Neuronal stem cell (in vitro differentiated cells): ENCODE data around the gene MORC1.
"Not testable (repeated sequence)": the region's sequence is repeated elsewhere in the genome, so short reads cannot be mapped to it uniquely, and the experiment has no call there.

Source experiments
- DNase-seq: peaks from one replicate; pipeline ENCODE4 v3.0.0-alpha.2; 2013; ENCODE audit warnings: low spot score
- H2AFZ ChIP-seq: one replicate; pipeline ENCODE4 v1.6.1; 2013; ENCODE audit warnings: mild to moderate bottlenecking, low read length, inconsistent platforms
- H2AK5ac ChIP-seq: 2 replicates; pipeline ENCODE4 v1.6.1; 2013; ENCODE audit warnings: low read depth, mild to moderate bottlenecking, inconsistent platforms, low read length, moderate library complexity, mixed read lengths
- H2BK120ac ChIP-seq: 2 replicates; pipeline ENCODE4 v1.6.1; 2013; ENCODE audit warnings: low read depth, mild to moderate bottlenecking, inconsistent platforms, low read length, moderate library complexity, mixed read lengths
- H2BK12ac ChIP-seq: one replicate; pipeline ENCODE4 v1.6.1; 2013; ENCODE audit warnings: low read length, inconsistent platforms
- H2BK15ac ChIP-seq: 2 replicates; pipeline ENCODE4 v1.6.1; 2013; ENCODE audit warnings: mild to moderate bottlenecking, low read length, inconsistent platforms, mixed read lengths
- H2BK5ac ChIP-seq: one replicate; pipeline ENCODE4 v1.6.1; 2013; ENCODE audit warnings: inconsistent platforms, mild to moderate bottlenecking, low read length, moderate library complexity
- H3K14ac ChIP-seq: one replicate; pipeline ENCODE4 v1.6.1; 2013; ENCODE audit warnings: low read length, inconsistent platforms
- H3K18ac ChIP-seq: 2 replicates; pipeline ENCODE4 v1.6.1; 2013; ENCODE audit warnings: low read length, inconsistent platforms
- H3K23ac ChIP-seq: 2 replicates; pipeline ENCODE4 v1.6.1; 2013; ENCODE audit warnings: low read depth, mild to moderate bottlenecking, mixed read lengths, low read length, inconsistent platforms; ENCODE audit not compliant: poor library complexity
- H3K27ac ChIP-seq: replicated peaks from 3 replicates; pipeline ENCODE4 v1.5.1; 2013; ENCODE audit warnings: low read length, inconsistent platforms
- H3K27me3 ChIP-seq, 3 experiments: 2 replicates each; pipeline ENCODE4 v1.6.1; 2013; ENCODE audit warnings: low read length in 3 of 3, mild to moderate bottlenecking in 2 of 3, inconsistent platforms in 1 of 3, low read depth in 1 of 3, mixed read lengths in 1 of 3, moderate library complexity in 1 of 3; ENCODE audit not compliant: control insufficient read depth in 3 of 3, insufficient read depth in 3 of 3
- H3K36me3 ChIP-seq, 2 donors: replicated peaks in 1 of 2; 2 replicates each; pipeline ENCODE4 v1.6.1; 2013; ENCODE audit warnings: low read length in 2 of 2; ENCODE audit not compliant: control insufficient read depth in 2 of 2, insufficient read depth in 2 of 2
- H3K4ac ChIP-seq: 2 replicates; pipeline ENCODE4 v1.6.1; 2013; ENCODE audit warnings: inconsistent platforms, mild to moderate bottlenecking, low read length, moderate library complexity
- H3K4me1 ChIP-seq, 2 donors: 1 replicate in 1 of 2; 2 replicates in 1 of 2; pipeline ENCODE4 v1.6.1; 2013; ENCODE audit warnings: low read length in 2 of 2, low read depth in 1 of 2; ENCODE audit not compliant: control insufficient read depth in 2 of 2, insufficient read depth in 1 of 2
- H3K4me2 ChIP-seq: one replicate; pipeline ENCODE4 v1.6.1; 2013; ENCODE audit warnings: mild to moderate bottlenecking, low read length, inconsistent platforms; ENCODE audit not compliant: insufficient read depth, poor library complexity, severe bottlenecking
- H3K4me3 ChIP-seq, 2 donors: 2 replicates each; pipeline ENCODE4 v1.5.1; 2013; ENCODE audit warnings: low read length in 2 of 2, mild to moderate bottlenecking in 2 of 2, inconsistent platforms in 1 of 2, moderate library complexity in 1 of 2
- H3K79me1 ChIP-seq: one replicate; pipeline ENCODE4 v1.6.1; 2013; ENCODE audit warnings: low read depth, mild to moderate bottlenecking, inconsistent platforms, low read length, moderate library complexity
- H3K9ac ChIP-seq: one replicate; pipeline ENCODE4 v1.6.1; 2013; ENCODE audit warnings: mild to moderate bottlenecking, low read depth, low read length, inconsistent platforms; ENCODE audit not compliant: poor library complexity
- H3K9me3 ChIP-seq, 2 donors: replicated peaks in 1 of 2; 2 replicates each; pipeline versions ENCODE3 to v1.6.1; 2013; ENCODE audit warnings: low read length in 2 of 2, mild to moderate bottlenecking in 2 of 2, inconsistent platforms in 1 of 2, low read depth in 1 of 2, mixed read lengths in 1 of 2, moderate library complexity in 1 of 2; ENCODE audit not compliant: control insufficient read depth in 2 of 2, insufficient read depth in 1 of 2
- H4K8ac ChIP-seq: one replicate; pipeline ENCODE4 v1.6.1; 2013; ENCODE audit warnings: low read depth, mild to moderate bottlenecking, inconsistent platforms, low read length, moderate library complexity
- H4K91ac ChIP-seq: one replicate; pipeline ENCODE4 v1.6.1; 2013; ENCODE audit warnings: low read length, low read depth, mild to moderate bottlenecking, inconsistent platforms; ENCODE audit not compliant: poor library complexity
- WGBS, 2 donors: extraction: QIAGEN DNeasy Blood & Tissue Kit; methylation state at CpG; one replicate each; pipeline ENCODE4 v1.1.7; 2013; ENCODE audit warnings: missing lambda C conversion rate in 2 of 2, mixed read lengths in 1 of 2; ENCODE audit not compliant: insufficient read length in 2 of 2, insufficient replicate concordance in 1 of 2; ENCODE audit errors: extremely low coverage in 2 of 2; 5-methylcytosine and 5-hydroxymethylcytosine counted together

The MORC1 gene

DNA sequence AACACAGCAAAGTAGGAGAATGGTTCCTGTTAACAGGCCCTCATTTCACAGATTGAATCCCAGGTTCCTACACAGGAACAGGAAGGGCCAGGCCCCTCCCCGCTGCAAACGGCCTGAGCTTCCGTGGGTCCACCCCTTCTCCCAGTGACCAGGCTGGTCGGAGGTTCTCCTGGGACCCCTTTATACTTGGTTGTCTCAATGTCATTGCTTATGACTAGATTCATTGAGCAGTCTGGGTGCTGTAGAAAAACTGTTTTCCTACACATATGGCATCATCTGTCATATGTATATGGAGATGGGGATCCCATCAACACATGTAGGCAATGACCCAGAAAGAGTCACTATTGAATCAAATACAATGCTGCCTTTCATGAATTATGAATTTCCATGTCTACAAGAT is 22.4 kb upstream of the MORC1 start:
- no peak overlapping the region for H2BK120ac ChIP-seq
- H3K4me3 ChIP-seq, result no peak overlapping the region
- H3K4me1 ChIP-seq, result peaks cover 0 to 5% of the 10 kb centered on the region in 2 donors
- no peak overlapping the region for H4K8ac ChIP-seq
- no peak overlapping the region for H3K23ac ChIP-seq
- H3K9me3 ChIP-seq, result no peaks in the 10 kb centered on the region
- no peak overlapping the region for H4K91ac ChIP-seq
- H3K14ac ChIP-seq, result no peak overlapping the region
- H2BK12ac ChIP-seq, result no peak overlapping the region
- H3K9ac ChIP-seq, result no peak overlapping the region
- H3K79me1 ChIP-seq, result no peaks in the 10 kb centered on the region
- DNase-seq, result no peak
- H2AFZ ChIP-seq, result no peak overlapping the region
- WGBS, 2 donors, result no CpG with 5 or more reads among the region's 4 CpGs
- no peaks in the 10 kb centered on the region for H3K27me3 ChIP-seq
- no peak overlapping the region for H3K27ac ChIP-seq
- H3K18ac ChIP-seq, result no peak overlapping the region
- H3K36me3 ChIP-seq, result no peaks in the 10 kb centered on the region
- no peak overlapping the region for H3K4me2 ChIP-seq
- H2AK5ac ChIP-seq, result no peak overlapping the region
- H2BK15ac ChIP-seq, result no peak overlapping the region
- H2BK5ac ChIP-seq, result no peak overlapping the region
- no peak overlapping the region for H3K4ac ChIP-seq

DNA sequence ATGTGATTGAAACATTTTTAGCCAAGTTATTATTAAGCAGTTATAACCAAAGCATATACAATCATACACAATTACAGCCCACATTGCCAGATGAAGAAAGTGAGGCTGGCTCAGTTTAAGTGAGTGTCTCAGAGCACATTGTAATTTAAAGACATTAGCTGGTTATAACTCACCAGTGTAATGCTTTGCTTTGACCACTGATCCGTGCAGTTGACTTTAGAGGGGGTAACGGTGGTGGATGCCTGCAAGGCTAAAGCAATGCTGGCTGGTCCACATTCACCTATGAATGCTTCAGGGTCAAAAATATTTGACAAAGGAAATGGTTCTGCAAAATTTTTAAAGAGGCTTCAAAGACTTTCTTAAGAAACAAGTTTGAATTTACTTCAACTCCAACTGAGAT is 19.8 kb upstream of the MORC1 start:
- Histone ChIP-seq H4K8ac (no peak overlapping the region), H3K4me1 (peaks cover 0 to 5% of the 10 kb centered on the region in 2 donors), H3K23ac (no peak overlapping the region), H2AFZ (no peak overlapping the region), H3K4ac (no peak overlapping the region), H3K9ac (no peak overlapping the region), H3K27ac (no peak overlapping the region), H2AK5ac (no peak overlapping the region), H2BK5ac (no peak overlapping the region), H4K91ac (no peak overlapping the region), H3K9me3 (no peaks in the 10 kb centered on the region), H2BK12ac (no peak overlapping the region), H2BK120ac (no peak overlapping the region), H3K4me3 (no peak overlapping the region), H3K36me3 (no peaks in the 10 kb centered on the region), H2BK15ac (no peak overlapping the region), H3K14ac (no peak overlapping the region), H3K27me3 (no peaks in the 10 kb centered on the region), H3K79me1 (no peaks in the 10 kb centered on the region), H3K18ac (no peak overlapping the region), H3K4me2 (no peak overlapping the region)
- DNase-seq, result no peak
- WGBS, 2 donors, result no CpG with 5 or more reads among the region's 2 CpGs

DNA sequence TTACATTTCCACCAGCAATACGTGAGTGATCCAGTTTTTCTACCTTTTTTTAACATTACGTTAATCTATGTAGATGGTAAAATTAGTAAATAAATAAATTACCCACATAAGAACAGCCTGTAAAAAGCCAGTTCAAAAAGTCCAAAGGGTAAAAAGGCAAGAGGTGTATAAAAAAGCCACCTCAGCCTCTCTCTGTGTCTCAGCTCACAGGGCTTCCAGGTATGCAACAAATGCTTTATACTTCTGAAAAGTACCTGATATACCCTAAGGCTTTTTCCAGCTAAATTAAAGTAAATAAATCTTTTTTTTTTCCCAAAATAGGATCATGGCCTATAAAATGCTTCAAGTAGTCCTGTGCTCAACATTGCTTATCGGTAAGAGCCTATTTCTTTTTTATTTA is 18.6 kb upstream of the MORC1 start, which contains the start of gene C3orf85:
Gene C3orf85, plus strand, starts transcription at position 197 of the 400 bp plus-strand sequence. Its CDS starts 129 bp downstream, at position 326.
- H4K91ac ChIP-seq, result no peak within 1 kb of the TSS
- no peaks in the 10 kb centered on the region for H3K36me3 ChIP-seq
- H3K4me1 ChIP-seq, result peaks cover 0 to 5% of the 10 kb centered on the region in 2 donors
- H4K8ac ChIP-seq, result no peak within 1 kb of the TSS
- H3K27ac ChIP-seq, result no peak within 1 kb of the TSS
- H2BK120ac ChIP-seq, result no peak within 1 kb of the TSS
- no peak within 1 kb of the TSS for H2BK5ac ChIP-seq
- no peak within 1 kb of the TSS for H3K18ac ChIP-seq
- no peak within 1 kb of the TSS for H3K14ac ChIP-seq
- H3K9ac ChIP-seq, result no peak within 1 kb of the TSS
- H3K4ac ChIP-seq, result no peak within 1 kb of the TSS
- no peak within 1 kb of the TSS for H3K4me2 ChIP-seq
- H2BK15ac ChIP-seq, result no peak within 1 kb of the TSS
- no peaks in the 10 kb centered on the region for H3K79me1 ChIP-seq
- H2BK12ac ChIP-seq, result no peak within 1 kb of the TSS
- no peaks in the 10 kb centered on the region for H3K27me3 ChIP-seq
- H2AFZ ChIP-seq, result no peak within 1 kb of the TSS
- H3K9me3 ChIP-seq, result no peaks in the 10 kb centered on the region
- no peak within 1 kb of the TSS for H2AK5ac ChIP-seq
- WGBS, 2 donors, result no CpG with 5 or more reads among the region's 3 CpGs
- H3K4me3 ChIP-seq, result no peak within 1 kb of the TSS
- H3K23ac ChIP-seq, result no peak within 1 kb of the TSS
- DNase-seq, result no peak

DNA sequence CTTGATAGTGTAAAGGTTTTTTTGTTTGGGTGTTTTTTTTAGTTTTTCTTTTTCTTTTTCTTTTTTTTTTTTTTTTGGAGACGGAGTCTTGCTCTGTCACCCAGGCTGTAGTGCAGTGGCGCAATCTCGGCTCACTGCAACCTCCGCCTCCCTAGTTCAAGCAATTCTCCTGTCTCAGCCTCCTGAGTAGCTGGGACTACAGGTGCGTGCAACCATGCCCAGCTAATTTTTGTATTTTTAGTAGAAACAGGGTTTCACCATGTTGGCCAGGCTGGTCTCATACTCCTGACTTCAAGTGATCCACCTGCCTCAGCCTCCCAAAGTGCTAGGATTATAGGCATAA is 15.5 kb upstream of the MORC1 start:
- not testable (repeated sequence) for H3K23ac ChIP-seq, DNase-seq, H4K8ac ChIP-seq, H2AK5ac ChIP-seq, H3K4me1 ChIP-seq, H3K79me1 ChIP-seq, H3K36me3 ChIP-seq, H3K27me3 ChIP-seq, H3K9me3 ChIP-seq, H3K27ac ChIP-seq, H3K4me3 ChIP-seq, H2BK5ac ChIP-seq, H2BK12ac ChIP-seq, H3K4ac ChIP-seq, H3K18ac ChIP-seq, H3K9ac ChIP-seq, H2BK120ac ChIP-seq, H3K14ac ChIP-seq, H2BK15ac ChIP-seq, H3K4me2 ChIP-seq, H4K91ac ChIP-seq, H2AFZ ChIP-seq
- no CpG with 5 or more reads among the region's 5 CpGs for WGBS, 2 donors
